Measurements from ENCODE around the gene TESK2.
"Not testable (repeated sequence)": the region's sequence is repeated elsewhere in the genome, so short reads cannot be mapped to it uniquely, and the experiment has no call there.

The TESK2 gene

GRCh38 chr1:45409276-45409675, 81.7 kb downstream of the TESK2 start:
- no peak for DNase-seq

DNA sequence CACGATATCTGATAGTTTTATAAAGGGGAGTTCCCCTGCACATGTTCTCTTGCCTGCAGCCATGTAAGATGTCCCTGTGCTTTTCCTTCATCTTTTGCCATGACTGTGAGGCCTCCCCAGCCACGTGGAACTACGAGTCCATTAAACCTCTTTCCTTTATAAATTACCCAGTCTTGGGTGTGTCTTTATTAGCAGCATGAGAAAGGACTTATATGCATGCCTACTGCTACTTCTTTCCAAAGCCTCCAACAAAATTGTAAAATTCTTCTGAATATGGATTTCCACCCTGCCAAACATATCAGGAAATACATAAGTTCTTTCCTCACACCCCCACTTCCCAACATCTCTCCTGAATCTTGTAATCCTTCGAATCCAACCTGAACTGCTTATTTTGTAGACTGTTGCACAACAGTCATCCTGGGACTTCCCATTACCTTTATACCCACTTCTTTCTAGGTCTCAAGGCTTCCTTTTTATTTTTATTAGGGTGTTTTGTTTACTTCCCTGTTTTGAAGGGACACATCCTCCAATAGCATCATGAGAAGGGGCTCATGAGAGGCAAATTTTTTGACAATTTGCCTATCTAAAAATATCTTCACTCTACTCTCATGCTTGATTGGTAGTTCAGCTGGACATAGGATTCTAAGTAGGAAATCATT, 83.2 kb downstream of the TESK2 start:
- no peak for DNase-seq

GRCh38 chr1:45405636-45406035, 85.3 kb downstream of the TESK2 start:
- no peak for DNase-seq

DNA sequence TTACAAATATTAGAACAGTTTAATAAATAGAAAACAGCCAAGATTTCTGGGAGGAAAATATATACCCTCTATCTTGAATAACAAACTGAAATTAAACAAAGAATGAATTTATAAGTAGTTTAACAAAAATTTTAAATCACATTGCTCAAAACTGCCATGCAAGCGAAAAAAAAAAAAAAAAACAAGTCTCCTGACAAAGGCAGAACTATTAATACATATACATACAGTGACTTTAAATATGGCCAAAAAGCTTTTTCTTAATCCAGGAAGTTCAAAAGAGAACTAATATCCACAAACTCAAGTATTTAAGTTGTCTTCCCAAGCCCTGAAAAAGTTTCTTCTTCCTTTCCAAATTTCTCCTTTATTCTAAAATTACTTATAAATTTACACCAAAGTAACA, 87.2 kb downstream of the TESK2 start:
- no peak for DNase-seq

DNA sequence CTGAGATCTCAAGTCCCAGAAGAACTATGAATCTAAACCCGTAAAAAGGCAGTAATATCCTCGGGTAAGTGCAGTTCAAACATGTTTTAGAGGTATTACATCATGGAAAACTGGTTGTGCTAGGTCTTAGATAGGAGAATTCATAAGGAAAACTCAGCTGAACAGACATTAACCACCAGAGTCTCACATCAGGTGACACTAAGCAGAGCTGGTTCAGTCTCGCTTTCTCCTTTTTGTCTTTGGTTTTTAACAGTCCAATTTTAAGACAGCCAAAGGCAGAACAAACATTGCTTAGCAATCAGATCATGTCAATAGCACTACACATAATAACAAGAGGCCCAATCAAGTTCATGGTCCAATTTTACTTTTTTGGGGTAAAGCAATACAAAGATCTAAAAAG, 87.7 kb downstream of the TESK2 start:
- DNase-seq: no peak

DNA sequence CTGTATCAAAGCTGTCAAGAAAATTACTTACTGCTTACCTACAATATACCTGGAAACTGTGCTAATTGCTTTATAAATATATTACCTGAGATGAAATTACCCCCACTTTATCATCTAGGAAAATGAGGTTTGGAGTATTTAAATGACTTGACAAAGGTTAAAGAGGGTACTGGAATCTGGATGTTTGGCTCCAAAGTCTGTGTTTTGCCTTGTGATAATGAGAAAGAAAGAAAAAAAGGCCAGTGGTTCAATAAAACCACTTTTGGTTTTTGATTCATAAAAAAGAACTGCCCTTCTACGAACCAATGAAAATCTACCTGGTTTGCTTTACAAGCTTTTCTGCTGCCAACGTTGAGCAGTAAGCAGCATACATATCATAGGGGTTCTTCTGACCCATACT, 89.4 kb downstream of the TESK2 start:
- DNase-seq: no peak

DNA sequence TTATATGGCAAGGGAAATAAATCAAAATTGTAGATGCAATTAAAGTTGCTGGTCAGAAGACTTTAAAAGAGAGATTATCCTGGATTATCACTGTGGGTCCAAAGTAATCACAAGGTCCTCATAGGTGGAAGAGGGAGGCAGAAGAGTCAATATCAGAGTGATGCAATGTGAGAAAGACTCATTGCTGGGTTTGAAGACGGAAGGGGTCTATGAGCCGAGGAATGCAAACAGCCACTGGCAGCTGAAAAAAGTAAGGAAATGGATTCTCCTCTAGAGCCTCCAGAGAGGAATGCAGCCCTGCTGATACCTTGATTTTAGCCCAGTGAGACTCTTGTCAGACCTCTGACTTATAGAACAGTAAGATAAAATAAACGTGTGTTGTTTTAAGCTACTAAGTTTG, 90.9 kb downstream of the TESK2 start:
- no peak for DNase-seq

DNA sequence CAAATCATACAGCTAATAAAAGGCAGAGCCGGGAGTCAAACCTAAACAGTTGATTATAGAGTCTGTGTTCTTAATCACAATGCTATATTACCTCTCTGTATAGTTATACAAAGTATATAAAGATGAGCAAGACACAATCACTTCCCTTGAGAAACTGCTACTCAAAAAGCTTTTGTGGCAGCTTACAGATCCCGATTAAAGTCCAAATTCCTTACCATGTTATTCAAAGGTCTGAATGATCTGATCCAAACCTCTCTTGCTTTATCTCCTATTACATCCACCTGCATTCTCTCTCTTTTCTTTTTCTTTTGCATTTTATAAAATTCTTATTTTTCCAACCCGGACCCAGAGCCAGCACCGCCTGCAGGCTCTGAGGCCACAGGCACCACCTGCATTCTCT, 93.7 kb downstream of the TESK2 start:
- DNase-seq: no peak

- no peak for DNase-seq
Measured at GRCh38 chr1:45395582-45395981, 95.4 kb downstream of the TESK2 start.

GRCh38 chr1:45395051-45395450, 95.9 kb downstream of the TESK2 start:
- no peak for DNase-seq

GRCh38 chr1:45394342-45394741, 96.6 kb downstream of the TESK2 start:
- no peak for DNase-seq

DNA sequence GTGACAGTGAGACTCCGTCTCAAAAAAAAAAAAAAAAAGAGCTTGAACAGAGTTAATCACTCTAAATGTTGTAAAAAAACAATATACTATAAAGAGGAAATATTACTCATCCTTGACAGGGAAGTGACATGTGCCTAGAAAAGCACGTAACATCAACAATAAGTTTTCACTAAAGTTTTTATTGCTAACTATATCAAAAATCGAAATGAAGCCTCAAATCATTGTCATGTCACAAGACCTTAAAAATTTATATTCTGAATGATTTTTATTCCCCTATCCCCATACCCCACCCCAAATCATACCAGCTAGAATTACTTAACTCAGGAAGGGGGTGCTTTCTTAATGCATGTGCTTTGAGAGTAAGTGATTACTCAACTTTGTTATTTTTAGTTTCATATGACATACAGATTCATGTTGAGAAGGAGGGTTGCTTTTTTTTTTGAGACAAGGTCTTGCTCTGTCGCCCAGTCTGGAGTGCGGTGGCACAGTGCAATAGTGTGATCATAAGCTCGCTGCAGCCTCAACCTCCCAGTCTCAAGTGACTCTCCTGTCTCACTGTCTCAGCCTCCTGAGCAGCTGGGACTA, 97.2 kb downstream of the TESK2 start:
- no peak for DNase-seq

- DNase-seq: no peak
Measured at GRCh38 chr1:45386219-45386618, 104.7 kb downstream of the TESK2 start.

DNA sequence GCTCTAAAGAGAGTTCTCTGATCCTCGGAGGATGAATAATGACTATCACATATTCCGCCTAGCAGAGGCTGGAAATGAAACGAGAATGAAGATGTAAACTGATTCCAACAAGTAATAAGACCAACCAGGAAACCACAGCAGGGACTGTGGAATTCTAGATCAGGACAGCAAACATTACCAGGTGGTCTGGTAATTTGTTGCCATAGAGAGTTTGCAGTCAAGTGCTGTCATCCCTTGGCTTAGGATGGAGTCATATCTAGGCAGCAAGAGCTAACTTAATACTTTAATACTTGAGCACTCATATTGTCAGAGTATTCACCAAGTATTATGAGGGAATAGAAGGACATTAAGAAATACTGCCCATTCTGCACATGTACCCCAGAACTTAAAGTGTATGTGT, 105.7 kb downstream of the TESK2 start:
- peak; percentile 36 for DNase-seq

DNA sequence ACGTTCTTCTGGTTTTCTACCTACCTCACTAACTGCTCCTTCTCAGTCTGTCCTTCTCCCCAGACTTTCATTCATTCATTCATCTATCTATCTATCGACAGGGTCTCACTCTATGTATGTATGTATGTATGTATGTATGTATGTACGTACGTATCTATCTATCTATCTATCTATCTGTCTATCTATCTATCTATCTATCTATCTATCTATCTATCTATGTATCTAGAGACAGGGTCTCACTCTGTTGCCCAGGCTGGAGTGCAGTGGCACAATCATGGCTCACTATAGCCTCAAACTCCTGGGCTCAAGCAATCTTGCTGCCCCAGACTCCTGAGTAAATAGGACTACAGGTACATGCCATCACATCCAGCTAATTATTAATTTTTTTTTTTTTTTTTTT, 106.8 kb downstream of the TESK2 start:
- not testable (repeated sequence) for DNase-seq

DNA sequence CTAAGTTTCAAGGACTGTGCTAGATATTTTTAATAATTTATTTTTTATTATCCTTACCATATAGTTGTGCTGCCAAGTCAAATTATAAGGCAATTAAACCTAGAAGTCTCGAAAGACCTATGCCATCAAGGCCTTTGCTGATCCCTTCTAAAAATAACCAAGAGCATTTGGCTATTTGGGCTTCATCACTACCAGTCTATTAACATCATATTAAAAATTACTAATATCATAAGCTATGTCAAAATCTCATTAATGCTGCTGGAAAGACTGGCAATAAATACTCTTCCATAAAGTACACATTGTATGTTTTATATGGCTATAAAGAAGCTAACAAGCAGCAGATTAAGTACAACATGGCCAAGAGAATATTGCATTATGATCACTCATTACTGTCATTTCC, 107.8 kb downstream of the TESK2 start:
- no peak for DNase-seq

DNA sequence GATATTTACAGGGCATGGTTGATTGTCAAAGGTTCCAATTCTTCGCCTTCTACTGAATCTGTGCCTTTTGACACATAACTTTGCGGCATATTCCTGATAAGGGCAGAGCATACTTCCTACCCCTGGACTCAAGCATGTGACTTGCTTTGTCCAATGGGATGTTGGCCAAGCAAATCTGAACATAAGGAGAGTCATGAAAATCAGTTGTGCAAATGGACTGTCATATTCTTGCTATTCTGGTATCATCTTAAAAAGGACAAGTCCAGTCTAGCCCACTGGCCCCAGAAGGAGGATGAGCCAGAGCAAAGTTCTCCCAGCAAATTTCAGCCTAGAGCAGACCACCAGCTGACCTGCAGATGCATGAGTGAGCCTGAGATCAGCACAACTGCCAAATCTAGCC, 109.7 kb downstream of the TESK2 start:
- no peak for DNase-seq

DNA sequence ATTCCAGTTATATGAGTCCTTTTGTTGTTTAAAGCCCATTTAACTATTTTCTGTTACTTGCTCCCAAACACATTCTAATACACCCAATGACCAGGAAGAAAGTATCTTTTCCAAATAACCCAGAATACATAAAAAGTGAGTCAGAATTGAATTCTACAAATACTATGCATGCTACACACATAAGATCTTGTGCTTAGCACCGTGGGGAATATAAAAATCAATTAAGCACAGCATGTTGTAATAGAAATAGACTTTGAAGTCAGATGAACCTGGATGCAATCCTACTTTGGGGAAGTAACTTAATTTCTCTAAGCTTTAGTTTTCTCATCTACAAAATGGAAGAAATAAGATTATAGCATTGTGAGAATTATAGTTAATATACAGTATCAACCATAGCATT, 110.2 kb downstream of the TESK2 start:
- no peak for DNase-seq

GRCh38 chr1:45380125-45380524, 110.8 kb downstream of the TESK2 start:
- no peak for DNase-seq

DNA sequence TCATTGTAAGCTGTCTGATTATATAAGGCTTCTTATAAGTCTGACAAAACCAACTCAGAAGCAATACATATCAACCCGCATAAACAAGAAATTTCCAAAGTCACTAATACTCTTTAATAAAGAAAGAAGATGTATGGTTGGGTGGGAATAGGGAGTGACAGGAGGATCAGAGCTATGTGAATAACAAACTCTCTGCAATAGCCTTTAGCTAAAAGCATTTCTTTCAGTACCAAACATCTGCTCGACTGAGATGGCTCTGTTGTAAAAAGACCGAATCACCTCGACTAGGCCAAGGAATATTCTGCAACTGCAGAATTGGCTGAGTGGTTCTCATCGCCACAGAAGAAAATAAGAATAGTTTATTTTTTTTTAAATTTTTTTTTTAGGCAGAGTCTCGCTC, 111.4 kb downstream of the TESK2 start:
- DNase-seq: no peak

GRCh38 chr1:45378184-45378583, 112.8 kb downstream of the TESK2 start:
- DNase-seq: no peak

DNA sequence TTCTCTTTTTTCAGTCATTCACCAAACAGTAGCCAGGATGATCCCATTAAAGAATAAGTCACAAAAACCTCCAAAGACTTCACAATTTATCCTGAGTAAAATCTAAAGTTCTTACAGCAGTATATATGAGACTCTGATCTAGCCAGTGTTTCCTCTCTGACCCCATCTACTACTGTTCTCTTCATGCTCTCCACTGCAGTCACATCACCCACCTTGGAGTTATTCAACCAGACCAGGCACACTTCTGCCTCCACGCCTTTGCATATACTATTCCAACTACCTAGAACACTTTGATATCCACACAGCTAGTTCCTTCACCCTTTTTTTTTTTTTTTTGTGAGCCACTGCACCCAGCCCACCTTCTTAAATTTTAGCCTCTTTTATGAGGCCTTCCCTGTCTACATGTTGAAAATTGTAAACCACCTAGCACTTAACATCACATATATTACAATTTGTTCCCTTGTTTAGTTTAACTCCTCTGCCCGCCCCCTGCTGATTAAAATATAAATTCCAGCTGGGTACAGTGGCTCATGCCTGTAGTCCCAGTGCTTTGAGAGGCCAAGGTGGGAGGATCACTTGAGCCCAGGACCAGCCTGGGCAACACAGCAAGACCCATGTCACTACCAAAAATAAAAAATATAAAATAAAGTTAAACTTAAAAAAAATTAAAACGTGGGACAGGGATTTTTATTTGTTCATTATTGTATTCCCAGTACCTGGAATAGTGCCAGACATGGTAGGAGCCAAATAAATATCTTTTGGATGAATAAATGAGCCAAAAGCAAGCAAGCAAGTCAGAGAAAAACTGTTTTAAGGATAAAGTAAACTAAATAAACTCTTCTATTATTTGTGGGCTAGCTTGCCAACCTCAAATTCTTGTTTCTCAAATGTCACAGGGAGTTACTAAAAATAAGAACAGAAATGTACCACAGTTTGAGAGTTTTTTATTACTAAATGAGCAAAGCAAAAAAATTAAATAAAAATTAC, 115.6 kb downstream of the TESK2 start:
- no peak for DNase-seq

DNA sequence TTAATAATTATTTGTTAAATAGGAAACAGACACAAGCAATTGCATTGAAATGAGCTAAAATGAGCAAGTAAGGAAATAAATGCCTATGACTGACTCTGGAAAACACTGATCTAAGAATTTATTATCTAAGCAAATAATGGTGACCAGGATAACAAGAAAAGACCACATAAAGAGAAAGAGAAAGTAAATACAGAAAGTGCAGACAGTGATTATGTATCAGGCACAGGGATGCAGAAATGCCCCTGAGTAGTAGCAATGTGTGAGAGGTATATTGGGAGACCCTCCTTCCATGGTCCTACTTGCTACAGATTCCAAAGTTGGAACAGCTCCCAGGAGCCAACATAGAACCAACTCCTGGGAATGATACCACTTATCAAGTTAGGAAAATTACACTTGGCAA, 117.4 kb downstream of the TESK2 start:
- no peak for DNase-seq

DNA sequence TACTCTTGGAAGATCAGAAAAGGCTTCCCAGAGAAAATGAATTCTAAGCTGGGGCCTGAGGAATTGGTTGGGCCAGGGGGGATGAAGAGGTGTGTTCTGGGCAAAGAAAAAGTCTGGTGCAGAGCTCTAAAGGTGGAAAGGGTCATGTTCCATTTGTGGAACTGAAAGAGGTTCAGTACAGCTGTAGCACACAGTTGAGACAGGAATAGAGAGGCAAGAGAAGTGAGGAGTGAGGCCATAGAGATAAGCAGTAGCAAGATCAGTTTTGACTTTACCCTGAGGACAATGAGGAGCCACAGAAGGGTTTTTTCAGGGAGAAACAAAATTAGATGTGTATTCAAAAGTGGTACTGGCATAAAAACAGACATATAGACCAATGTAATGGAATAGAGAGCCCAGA, 120.4 kb downstream of the TESK2 start:
- no peak for DNase-seq
